AG04449 (cell line): ENCODE data around the gene EIF1B.

Source experiments
- CTCF ChIA-PET: fragments of 350-600 bp; formaldehyde crosslinking; extraction: SDS; loops from one replicate; lab custom pipeline; 2021; ENCODE audit warnings: antibody characterized with exemption; lab: Yijun Ruan, JAX
- POLR2A ChIA-PET: fragments of 400-600, 350-600 bp; formaldehyde crosslinking; extraction: SDS; loops from one replicate; lab custom pipeline; 2020; ENCODE audit warnings: antibody characterized with exemption, inconsistent platforms; lab: Yijun Ruan, JAX
- DNase-seq: peaks from one replicate; pipeline ENCODE4 v3.0.0-alpha.2; 2010; ENCODE audit warnings: low read depth, low spot score
- H3K4me3 ChIP-seq: 2 replicates; pipeline ENCODE4 v1.5.1; 2011; ENCODE audit warnings: low read depth, mild to moderate bottlenecking, control low read depth, low read length
- CTCF ChIP-seq: IDR thresholded peaks from one replicate; pipeline ENCODE4 v1.5.1; 2011; ENCODE audit warnings: mild to moderate bottlenecking, moderate library complexity, low read length, control low read depth, inconsistent platforms; ENCODE audit not compliant: insufficient read depth; ENCODE audit errors: missing control alignments

Gene EIF1B

GRCh38 chr3:40323946-40324345 is 14.4 kb downstream of the EIF1B start:
- ChIA-PET CTCF (interaction anchor here (1.5 to 2.5 kb wide), 3 partner anchors 15 to 1556 kb away, joined by 3 to 13 read pairs (median 4); partner anchors contain the start of gene EIF1B), POLR2A (no interaction called here)
- H3K4me3 ChIP-seq, result no peak overlapping the region
- TF ChIP-seq CTCF, result no peak
- no peak for DNase-seq

GRCh38 chr3:40324621-40325020 is 15.1 kb downstream of the EIF1B start:
- POLR2A ChIA-PET, result interaction anchor here (0.6 kb wide), 1 partner anchor 11 kb away, joined by 3 read pairs; no protein-coding TSS in a partner anchor
- no peak for TF ChIP-seq CTCF

GRCh38 chr3:40325465-40325864 is 16.0 kb downstream of the EIF1B start:
- no peak for DNase-seq
- no peak overlapping the region for H3K4me3 ChIP-seq
- ChIA-PET CTCF (interaction anchor here (1.1 to 5.9 kb wide), 2 partner anchors 8 to 1555 kb away, joined by 6 to 33 read pairs; no protein-coding TSS in a partner anchor), POLR2A (no interaction called here)
- TF ChIP-seq CTCF, result no peak

More at GRCh38 chr3:40324621-40325020, 15.1 kb downstream of the EIF1B start:
- CTCF ChIA-PET, result no interaction called here
- H3K4me3 ChIP-seq, result no peak overlapping the region
- DNase-seq, result no peak

GRCh38 chr3:40328374-40328773 is 18.9 kb downstream of the EIF1B start:
- DNase-seq, result no peak
- CTCF ChIA-PET, result interaction anchor here (0.7 to 5.9 kb wide), 22 partner anchors 11 to 1554 kb away, joined by 3 to 35 read pairs (median 4); partner anchors contain the start of genes EIF1B and ZNF621
- TF ChIP-seq CTCF, result no peak
- POLR2A ChIA-PET, result no interaction called here
- no peak overlapping the region for H3K4me3 ChIP-seq

GRCh38 chr3:40329071-40329470 is 19.6 kb downstream of the EIF1B start:
- CTCF ChIA-PET, result interaction anchor here (1.0 to 5.9 kb wide), 17 partner anchors 11 to 1770 kb away, joined by 3 to 35 read pairs (median 4); partner anchors contain the start of gene ZNF621

More at GRCh38 chr3:40329071-40329470, 19.6 kb downstream of the EIF1B start:
- no peak for TF ChIP-seq CTCF
- no peak for DNase-seq
- POLR2A ChIA-PET, result no interaction called here
- no peak overlapping the region for H3K4me3 ChIP-seq
